NB4 (cell line): Measurements from ENCODE around the gene SNX9.
"Not testable (repeated sequence)": the region's sequence is repeated elsewhere in the genome, so short reads cannot be mapped to it uniquely, and the experiment has no call there.

Experiments used
- DNase-seq: peaks from one replicate; pipeline ENCODE4 v3.0.0; 2010; ENCODE audit warnings: low read depth
- H3K4me3 ChIP-seq: one replicate; pipeline ENCODE4 v1.5.1; 2011; ENCODE audit warnings: mild to moderate bottlenecking, low read depth, low read length, moderate library complexity
- MAX ChIP-seq: IDR thresholded peaks from 2 replicates; pipeline ENCODE4 v1.6.1; 2011; ENCODE audit warnings: low read depth, low read length
- MYC ChIP-seq: IDR thresholded peaks from 2 replicates; pipeline ENCODE4 v1.6.1; 2011; ENCODE audit warnings: low read depth, low read length
- POLR2A ChIP-seq: IDR thresholded peaks from 2 replicates; pipeline ENCODE4 v1.6.1; 2011; ENCODE audit warnings: mild to moderate bottlenecking; ENCODE audit not compliant: insufficient read length; ENCODE audit errors: extremely low read depth
- TF ChIP-seq, protein P1 (sequence below): IDR thresholded peaks from one replicate; pipeline ENCODE4 v1.5.1; 2012; ENCODE audit warnings: low read depth, low read length

Gene SNX9

DNA sequence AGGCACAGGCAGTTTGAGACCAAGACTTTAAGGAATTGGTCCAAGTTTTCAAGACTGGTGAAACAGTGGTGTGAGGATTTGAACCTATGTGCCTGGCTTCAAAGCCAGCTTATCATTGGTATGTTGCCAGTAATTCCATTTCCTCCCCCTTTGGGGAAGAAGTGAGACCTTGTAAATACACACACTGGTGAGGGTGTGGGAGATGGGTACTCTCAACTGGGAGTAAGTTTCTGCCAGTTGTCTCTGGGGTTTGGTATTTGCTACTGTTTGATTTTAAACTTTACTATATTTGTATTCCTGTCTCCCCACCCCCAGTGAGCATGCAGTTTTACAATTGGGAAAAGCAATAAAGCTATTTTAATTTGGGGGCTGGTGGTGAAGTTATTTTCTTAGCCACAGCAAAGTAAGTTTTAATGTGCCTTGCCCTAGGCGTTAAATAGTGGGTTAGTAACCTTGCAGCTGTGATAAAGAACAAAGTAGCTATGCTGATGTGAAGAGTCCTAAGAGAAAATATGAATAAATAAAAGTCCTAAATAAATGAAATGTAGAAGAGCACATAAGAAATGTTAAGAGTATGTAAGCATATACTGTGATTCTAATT, 31.0 kb downstream of the SNX9 start:
- TF ChIP-seq MAX (no peak), MYC (no peak), POLR2A (no peak)
- TF ChIP-seq, protein P1, sequence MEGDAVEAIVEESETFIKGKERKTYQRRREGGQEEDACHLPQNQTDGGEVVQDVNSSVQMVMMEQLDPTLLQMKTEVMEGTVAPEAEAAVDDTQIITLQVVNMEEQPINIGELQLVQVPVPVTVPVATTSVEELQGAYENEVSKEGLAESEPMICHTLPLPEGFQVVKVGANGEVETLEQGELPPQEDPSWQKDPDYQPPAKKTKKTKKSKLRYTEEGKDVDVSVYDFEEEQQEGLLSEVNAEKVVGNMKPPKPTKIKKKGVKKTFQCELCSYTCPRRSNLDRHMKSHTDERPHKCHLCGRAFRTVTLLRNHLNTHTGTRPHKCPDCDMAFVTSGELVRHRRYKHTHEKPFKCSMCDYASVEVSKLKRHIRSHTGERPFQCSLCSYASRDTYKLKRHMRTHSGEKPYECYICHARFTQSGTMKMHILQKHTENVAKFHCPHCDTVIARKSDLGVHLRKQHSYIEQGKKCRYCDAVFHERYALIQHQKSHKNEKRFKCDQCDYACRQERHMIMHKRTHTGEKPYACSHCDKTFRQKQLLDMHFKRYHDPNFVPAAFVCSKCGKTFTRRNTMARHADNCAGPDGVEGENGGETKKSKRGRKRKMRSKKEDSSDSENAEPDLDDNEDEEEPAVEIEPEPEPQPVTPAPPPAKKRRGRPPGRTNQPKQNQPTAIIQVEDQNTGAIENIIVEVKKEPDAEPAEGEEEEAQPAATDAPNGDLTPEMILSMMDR, result no peak
- H3K4me3 ChIP-seq, result no peak overlapping the region
- no peak for DNase-seq

GRCh38 chr6:157855325-157855724, 32.3 kb downstream of the SNX9 start:
- DNase-seq, result no peak
- H3K4me3 ChIP-seq, result no peak overlapping the region
- TF ChIP-seq MYC (no peak), MAX (no peak), POLR2A (no peak)
- TF ChIP-seq, protein P1, result no peak

GRCh38 chr6:157855804-157856203, 32.8 kb downstream of the SNX9 start:
- not testable (repeated sequence) for H3K4me3 ChIP-seq, DNase-seq

DNA sequence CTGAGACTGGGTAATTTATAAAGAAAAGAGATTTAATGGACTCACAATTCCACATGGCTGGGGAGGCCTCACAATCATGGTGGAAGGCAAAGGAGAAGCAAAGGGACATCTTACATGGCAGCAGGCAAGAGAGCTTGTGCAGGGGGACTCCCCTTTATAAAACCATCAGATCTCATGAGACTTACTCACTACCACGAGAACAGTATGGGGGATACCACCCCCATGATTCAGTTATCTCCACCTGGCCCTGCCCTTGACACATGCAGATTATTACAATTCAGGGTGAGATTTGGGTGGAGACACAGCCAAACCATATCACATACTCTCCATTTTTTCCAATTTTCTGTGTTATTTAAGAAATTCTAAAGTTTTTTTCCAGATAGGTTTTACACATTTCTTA, 35.6 kb downstream of the SNX9 start:
- DNase-seq, H3K4me3 ChIP-seq: not testable (repeated sequence)

DNA sequence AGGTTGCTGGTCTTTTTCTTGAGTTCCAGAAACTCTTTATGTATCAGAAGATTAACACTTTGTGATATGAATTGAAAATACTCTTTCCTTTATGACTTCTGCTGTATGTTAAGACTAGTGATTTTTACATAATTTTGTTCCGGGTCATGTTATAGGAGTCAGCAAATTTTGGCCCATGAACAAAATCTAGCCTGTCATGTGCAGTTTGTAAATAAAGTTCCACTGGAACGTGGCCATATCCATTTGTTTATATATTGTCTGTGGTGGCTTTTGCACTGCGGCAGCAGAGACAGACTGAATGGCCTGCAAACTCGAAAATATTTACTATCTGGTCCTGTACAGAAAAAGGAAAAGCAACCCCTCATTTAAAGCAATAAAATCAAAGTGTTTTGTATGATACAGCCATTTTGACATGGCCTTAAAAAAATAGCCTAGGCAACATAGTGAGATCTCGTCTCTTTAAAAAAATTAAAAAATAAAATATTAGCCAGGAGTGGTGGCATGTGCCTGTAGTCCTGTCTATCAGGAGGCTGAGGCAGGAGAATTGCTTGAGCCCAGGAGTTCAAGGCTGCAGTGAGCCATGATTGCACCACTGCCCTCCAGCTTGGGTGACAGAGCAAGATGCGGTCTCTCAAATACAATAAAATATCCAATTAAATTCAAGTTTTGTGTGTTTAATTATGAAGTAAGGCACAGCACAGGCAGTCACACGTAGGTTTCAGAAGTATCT, 36.9 kb downstream of the SNX9 start:
- TF ChIP-seq, protein P1, result no peak
- no peak for TF ChIP-seq POLR2A
- TF ChIP-seq MAX, result no peak
- no peak for TF ChIP-seq MYC
- no peak for DNase-seq
- no peak overlapping the region for H3K4me3 ChIP-seq

DNA sequence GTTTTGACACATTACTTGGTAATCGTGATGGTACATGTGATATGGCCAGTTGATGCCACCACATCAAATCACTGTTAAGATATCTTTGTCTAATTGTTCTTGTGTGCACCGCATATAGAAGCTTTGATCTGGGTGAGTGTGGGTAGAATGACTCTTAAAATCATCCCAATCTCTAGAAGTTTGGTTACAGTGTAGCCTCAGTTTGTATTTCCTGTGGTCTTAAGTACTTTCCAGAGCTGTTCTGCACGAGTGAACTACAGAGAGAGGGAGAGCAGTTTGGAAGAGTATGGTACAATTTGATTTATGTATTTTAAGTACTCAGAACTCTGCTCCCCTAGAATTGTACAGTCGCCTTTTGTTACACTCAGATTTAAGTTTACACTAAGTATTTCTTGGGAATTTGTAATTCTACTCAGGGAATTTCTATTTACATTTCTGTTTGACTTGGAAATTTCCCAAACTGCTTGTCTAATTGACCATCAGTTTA, 37.5 kb downstream of the SNX9 start:
- no peak overlapping the region for H3K4me3 ChIP-seq
- no peak for TF ChIP-seq MYC
- TF ChIP-seq, protein P1, result no peak
- TF ChIP-seq POLR2A, result no peak
- no peak for TF ChIP-seq MAX
- no peak for DNase-seq

GRCh38 chr6:157861184-157861583, 38.1 kb downstream of the SNX9 start:
- TF ChIP-seq MAX (no peak), MYC (no peak), POLR2A (no peak)
- TF ChIP-seq, protein P1, result no peak
- no peak for DNase-seq
- H3K4me3 ChIP-seq, result no peak overlapping the region
